Cardiac muscle cell (in vitro differentiated cells and primary cell): ENCODE data around the gene PAX5. TPM values are rescaled to one million over a fixed set of nuclear protein-coding genes. Genes with fewer than 3 reads are reported as not detected.
"Not testable (repeated sequence)": the region's sequence is repeated elsewhere in the genome, so short reads cannot be mapped to it uniquely, and the experiment has no call there.

Experiments
- DNase-seq, 2 donors: peaks; one replicate each; pipeline versions ENCODE4 v3.0.0 to v3.0.0-alpha.2; 2010 to 2017; ENCODE audit warnings: low read depth in 1 of 2, low spot score in 1 of 2
- H3K27ac ChIP-seq: fragments of 200-600 bp; sonication (generic); 2 replicates; pipeline ENCODE4 v1.5.1; 2016
- H3K27me3 ChIP-seq: fragments of 200-600 bp; sonication (generic); 2 replicates; pipeline ENCODE4 v1.6.0; 2016; ENCODE audit warnings: control low read depth
- H3K36me3 ChIP-seq: fragments of 200-600 bp; sonication (generic); 2 replicates; pipeline ENCODE4 v1.5.1; 2016; ENCODE audit warnings: control low read depth
- H3K4me1 ChIP-seq: fragments of 200-600 bp; sonication (generic); 2 replicates; pipeline ENCODE4 v1.8.1; 2017; ENCODE audit warnings: low read depth, mild to moderate bottlenecking, mixed run types
- H3K4me3 ChIP-seq: fragments of 200-600 bp; sonication (generic); 2 replicates; pipeline ENCODE4 v1.5.1; 2016; ENCODE audit warnings: mild to moderate bottlenecking
- H3K9me3 ChIP-seq: fragments of 200-600 bp; sonication (generic); 2 replicates; pipeline ENCODE4 v1.5.1; 2017; ENCODE audit warnings: low read depth, mild to moderate bottlenecking, control low read depth
- polyA plus RNA-seq: library from polyadenylated mRNA; unstranded; fragments of >200 nt; fragmentation: Nextera tagmentation; extraction: Ambion mirVana; gene quantifications from 2 replicates; pipeline ENCODE4 v1.2.1, GENCODE V29; 2016
- total RNA-seq: library from RNA; depleted of rRNA; stranded (reverse); fragments of >200 nt; gene quantifications from 2 replicates; pipeline ENCODE4 v1.2.3, GENCODE V29; 2016
- TF ChIP-seq, protein P1 (sequence below): IDR thresholded peaks from 2 replicates; pipeline ENCODE4 v1.5.1; 2012; ENCODE audit warnings: low read depth, mild to moderate bottlenecking, low read length

Gene PAX5
- total RNA-seq (0.88 TPM in 1 of 2 replicates, not detected in the other), polyA plus RNA-seq (0.14 TPM in 1 of 2 replicates, not detected in the other)

DNA sequence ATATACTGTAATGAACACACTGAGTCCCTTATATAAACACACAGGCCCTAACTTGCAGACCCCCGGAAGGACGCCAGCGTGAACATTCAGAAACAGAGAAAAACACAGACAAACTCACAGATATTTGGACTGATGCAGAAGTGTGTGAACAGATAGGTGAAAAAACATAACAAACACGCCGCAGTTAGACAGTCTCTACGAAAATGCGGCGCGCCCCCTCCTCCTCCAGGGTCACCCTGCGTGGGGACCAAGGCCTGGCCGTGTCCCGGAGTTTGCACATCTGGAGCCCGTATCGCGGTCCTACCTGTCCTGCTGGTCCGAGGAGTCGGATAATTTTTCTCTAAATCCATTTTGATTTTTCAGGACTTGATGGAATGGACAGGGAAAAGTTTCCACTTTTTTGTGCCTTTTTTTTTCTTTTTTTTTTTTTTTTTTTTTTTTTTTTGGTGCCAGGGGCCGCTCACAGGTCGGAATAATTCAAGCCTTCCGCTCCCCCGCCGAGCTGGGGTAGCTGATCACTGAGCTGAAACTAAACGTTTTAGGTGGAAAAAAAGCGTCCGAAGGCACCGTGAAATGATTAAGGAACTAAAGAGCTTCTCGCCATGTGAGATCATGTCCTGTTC lies at the start of gene PAX5:
Gene PAX5, minus strand, starts transcription at position 587 of the 623 bp plus-strand sequence. Its CDS starts 237 bp downstream, at position 350.
- H3K27ac ChIP-seq, result no peak within 1 kb of the TSS
- H3K4me1 ChIP-seq, result peaks cover 13% of the 10 kb centered on the region
- TF ChIP-seq, protein P1, sequence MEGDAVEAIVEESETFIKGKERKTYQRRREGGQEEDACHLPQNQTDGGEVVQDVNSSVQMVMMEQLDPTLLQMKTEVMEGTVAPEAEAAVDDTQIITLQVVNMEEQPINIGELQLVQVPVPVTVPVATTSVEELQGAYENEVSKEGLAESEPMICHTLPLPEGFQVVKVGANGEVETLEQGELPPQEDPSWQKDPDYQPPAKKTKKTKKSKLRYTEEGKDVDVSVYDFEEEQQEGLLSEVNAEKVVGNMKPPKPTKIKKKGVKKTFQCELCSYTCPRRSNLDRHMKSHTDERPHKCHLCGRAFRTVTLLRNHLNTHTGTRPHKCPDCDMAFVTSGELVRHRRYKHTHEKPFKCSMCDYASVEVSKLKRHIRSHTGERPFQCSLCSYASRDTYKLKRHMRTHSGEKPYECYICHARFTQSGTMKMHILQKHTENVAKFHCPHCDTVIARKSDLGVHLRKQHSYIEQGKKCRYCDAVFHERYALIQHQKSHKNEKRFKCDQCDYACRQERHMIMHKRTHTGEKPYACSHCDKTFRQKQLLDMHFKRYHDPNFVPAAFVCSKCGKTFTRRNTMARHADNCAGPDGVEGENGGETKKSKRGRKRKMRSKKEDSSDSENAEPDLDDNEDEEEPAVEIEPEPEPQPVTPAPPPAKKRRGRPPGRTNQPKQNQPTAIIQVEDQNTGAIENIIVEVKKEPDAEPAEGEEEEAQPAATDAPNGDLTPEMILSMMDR, result no peak
- H3K9me3 ChIP-seq, result no peaks in the 10 kb centered on the region
- no peaks in the 10 kb centered on the region for H3K36me3 ChIP-seq
- no peak within 1 kb of the TSS for H3K4me3 ChIP-seq
- no peak for DNase-seq
- H3K27me3 ChIP-seq, result peaks cover 100% of the 10 kb centered on the region

DNA sequence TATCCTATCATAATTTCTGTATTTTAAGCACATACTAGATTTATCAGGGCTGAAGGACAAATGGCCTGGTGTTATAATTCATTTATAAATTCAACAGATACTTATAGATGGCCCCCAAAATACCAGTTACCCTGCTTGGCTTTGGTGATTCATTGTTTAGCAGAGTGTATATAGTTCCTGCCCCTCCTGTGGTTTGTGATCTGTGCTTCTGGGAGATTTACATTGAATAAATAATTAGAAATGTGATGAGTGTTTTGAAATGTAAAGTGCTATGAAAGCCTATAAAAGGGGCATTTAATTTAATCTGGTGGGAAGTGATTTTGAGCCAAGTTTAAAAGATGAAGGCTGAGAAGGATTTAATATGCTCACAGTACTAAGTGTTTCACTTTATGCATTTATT lies 49.6 kb upstream of the PAX5 start:
- H3K27ac ChIP-seq, result no peak overlapping the region
- H3K4me1 ChIP-seq, result no peaks in the 10 kb centered on the region
- no peak for DNase-seq

GRCh38 chr9:37082214-37082765 lies 48.2 kb upstream of the PAX5 start:
- no peak overlapping the region for H3K4me3 ChIP-seq
- no peaks in the 10 kb centered on the region for H3K4me1 ChIP-seq
- no peaks in the 10 kb centered on the region for H3K9me3 ChIP-seq
- H3K27ac ChIP-seq, result no peak overlapping the region
- no peaks in the 10 kb centered on the region for H3K27me3 ChIP-seq
- peak in 1 of 2 donors; percentile 12 for DNase-seq
- H3K36me3 ChIP-seq, result peaks cover 7% of the 10 kb centered on the region
- TF ChIP-seq, protein P1, result no peak

More for the DNA sequence above, 49.6 kb upstream of the PAX5 start:
- H3K36me3 ChIP-seq, result peaks cover 10% of the 10 kb centered on the region
- no peak overlapping the region for H3K4me3 ChIP-seq
- no peaks in the 10 kb centered on the region for H3K9me3 ChIP-seq
- no peaks in the 10 kb centered on the region for H3K27me3 ChIP-seq
- TF ChIP-seq, protein P1, result no peak

- not testable (repeated sequence) for H3K4me1 ChIP-seq, H3K9me3 ChIP-seq, H3K27me3 ChIP-seq, H3K36me3 ChIP-seq, H3K27ac ChIP-seq, H3K4me3 ChIP-seq, DNase-seq
These were observed 47.4 kb upstream of the PAX5 start for GRCh38 chr9:37081507-37081906.

GRCh38 chr9:37080165-37080628 lies 46.1 kb upstream of the PAX5 start:
- peak overlapping the region; percentile 80 for H3K27ac ChIP-seq
- H3K4me3 ChIP-seq, result peak overlapping the region; percentile 90
- H3K27me3 ChIP-seq, H3K4me1 ChIP-seq, H3K36me3 ChIP-seq, H3K9me3 ChIP-seq: not testable (repeated sequence)
- peak in 1 of 2 donors; percentile 21 for DNase-seq

GRCh38 chr9:37079370-37080164 lies 45.5 kb upstream of the PAX5 start:
- TF ChIP-seq, protein P1, result no peak
- peak; percentile 94 to 96 for DNase-seq
- no peaks in the 10 kb centered on the region for H3K9me3 ChIP-seq
- H3K36me3 ChIP-seq, result no peaks in the 10 kb centered on the region
- H3K27ac ChIP-seq, result peak overlapping the region; percentile 80
- peaks cover 4% of the 10 kb centered on the region for H3K27me3 ChIP-seq
- H3K4me1 ChIP-seq, result no peaks in the 10 kb centered on the region
- H3K4me3 ChIP-seq, result peak overlapping the region; percentile 90

GRCh38 chr9:37074790-37075189 lies 40.7 kb upstream of the PAX5 start:
- H3K27me3 ChIP-seq, result peaks cover 24% of the 10 kb centered on the region
- not testable (repeated sequence) for H3K9me3 ChIP-seq, H3K36me3 ChIP-seq, H3K4me1 ChIP-seq, H3K27ac ChIP-seq, H3K4me3 ChIP-seq, DNase-seq
